HG02588 (cell line): ENCODE measurements around the gene NADK.
A peak's percentile ranks its signal among the peaks of the same experiment; 100 is the strongest.
"Not testable (repeated sequence)": the region's sequence is repeated elsewhere in the genome, so short reads cannot be mapped to it uniquely, and the experiment has no call there.

Experiments
- ATAC-seq: cut with Tn5 transposase; IDR thresholded peaks from one replicate; pipeline ENCODE4 v1.9.1; 2021; ENCODE audit warnings: mild to moderate bottlenecking, moderate library complexity; ENCODE audit not compliant: unreplicated experiment

NADK gene

DNA sequence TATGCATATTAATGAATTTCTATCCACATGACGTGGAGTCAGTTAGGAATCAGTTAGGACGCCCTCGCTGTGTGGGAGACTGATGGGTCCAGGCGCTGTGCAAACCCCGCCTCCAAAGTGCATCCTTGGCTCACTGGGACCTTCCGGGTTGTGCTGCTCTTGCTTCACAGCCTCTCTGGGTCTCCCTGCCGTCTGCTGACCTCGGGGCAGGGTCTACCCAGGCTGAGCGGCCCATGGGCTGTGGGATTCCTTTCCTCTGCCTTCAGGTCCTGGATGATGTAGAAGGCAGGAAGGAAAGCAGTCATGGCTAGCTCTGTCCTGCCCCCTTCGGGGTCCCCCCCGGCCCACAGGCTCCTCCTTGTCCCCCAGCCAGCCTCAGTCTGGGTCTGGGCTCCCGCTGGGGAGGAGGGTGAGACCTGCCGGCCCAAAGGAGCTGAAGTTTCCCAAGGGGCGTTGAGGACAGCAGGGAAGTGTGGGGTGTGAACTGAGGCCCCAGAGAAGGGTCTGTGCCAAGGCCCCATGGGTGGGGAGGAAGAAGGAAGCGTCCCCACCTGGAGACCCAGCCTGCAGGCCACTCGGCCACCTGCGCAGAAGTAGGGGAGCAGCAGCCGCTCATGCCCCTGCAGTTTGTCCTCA, 29.5 kb downstream of the NADK start:
- no peak for ATAC-seq

DNA sequence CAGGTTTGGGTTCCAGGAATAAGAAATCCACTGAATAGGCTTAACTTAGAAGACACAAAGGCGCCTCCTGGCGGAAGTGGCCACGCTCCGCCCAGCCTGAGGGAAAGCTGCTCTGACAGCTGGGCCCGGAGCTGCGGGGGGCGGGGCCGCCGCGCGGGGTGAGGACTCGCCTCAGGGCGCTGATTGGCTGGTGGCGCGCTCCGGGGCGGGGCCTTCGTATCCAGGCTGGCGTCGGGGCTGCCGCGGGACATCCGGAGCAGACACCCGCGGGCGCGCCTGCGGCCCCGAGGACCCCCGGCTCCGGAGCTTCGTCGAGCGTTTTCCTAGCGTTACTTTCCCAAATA, 31.7 kb downstream of the NADK start:
- ATAC-seq, result peak; percentile 78

DNA sequence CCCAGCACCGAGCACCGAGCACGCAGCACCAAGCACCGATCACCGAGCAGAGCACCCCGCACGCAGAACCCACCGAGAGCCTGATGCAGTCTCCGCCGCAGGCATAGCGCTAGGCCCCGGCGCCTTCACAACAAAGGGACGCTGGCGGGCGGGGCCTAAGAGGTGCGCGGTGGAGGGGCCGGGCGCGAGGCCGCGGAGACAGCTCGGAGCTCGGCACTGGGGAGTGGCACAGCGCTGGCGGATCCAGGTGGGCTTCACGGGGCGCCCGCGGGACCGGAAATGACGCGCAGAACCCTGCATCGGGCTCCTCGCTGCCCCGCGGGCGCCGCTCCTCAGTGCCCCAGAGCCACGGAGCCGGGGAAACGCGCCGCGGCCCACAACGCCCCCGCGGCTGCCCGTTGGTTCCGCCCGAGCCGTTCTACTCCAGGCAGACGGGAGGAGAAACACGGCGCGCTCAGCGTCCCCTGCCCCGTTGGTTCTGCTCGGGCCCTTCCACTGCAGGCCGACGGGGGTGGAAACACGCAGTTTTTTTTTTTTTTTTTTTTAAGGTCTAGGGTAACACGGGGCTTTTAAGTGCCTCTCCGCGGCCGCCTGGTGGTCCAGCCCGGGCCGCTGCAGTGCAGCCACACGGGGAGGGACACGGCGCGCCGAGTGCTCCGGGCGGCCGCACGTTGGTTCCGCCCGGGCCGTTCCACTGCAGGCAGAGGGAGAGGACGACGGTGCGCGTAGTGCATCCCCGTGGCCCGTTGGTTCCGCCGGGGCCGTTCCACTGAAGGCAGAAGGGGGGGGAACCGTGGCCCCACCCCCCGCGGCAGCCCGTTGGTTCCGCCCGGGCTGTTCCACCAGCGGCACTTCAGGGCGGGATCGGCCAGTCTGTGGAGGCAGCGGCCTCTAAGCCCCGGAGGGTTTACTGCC, 32.4 kb downstream of the NADK start:
- ATAC-seq, result peak; percentile 60

DNA sequence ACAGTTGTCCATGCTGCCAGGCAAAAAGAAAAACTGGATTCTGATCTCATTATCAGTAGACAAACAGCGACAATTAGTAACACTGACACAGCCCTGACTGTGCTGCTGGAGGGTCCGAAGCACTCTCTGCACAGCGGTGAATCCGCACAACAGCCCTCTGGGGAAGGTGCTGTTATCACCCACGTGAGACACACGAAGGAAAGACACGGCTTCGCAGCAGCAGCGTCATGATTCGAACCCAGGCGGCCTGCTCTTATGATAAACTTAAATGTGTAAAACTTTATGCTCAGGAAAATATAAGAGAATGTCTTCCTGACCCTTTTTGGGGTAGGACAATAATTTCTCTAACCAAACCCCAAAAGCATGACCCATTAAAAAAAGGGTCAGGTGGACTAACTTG, 35.7 kb downstream of the NADK start:
- ATAC-seq, result not testable (repeated sequence)

DNA sequence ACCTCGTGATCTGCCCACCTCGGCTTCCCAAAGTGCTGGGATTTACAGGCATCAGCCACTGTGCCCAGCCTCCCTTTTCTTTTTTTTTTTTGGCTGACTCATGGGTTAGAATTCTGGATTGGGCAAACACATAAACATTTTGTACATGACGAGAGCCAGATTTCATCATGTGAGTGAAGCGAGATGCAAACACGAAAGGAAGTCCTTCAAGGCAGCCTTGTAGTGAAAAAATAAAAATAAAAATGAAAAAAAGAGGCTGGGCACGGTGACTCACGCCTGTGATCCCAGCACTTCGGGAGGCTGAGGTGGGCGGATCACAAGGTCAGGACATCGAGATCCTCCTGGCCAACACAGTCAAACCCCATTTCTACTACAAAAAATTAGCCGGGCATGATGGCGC, 37.3 kb downstream of the NADK start:
- ATAC-seq, result not testable (repeated sequence)

DNA sequence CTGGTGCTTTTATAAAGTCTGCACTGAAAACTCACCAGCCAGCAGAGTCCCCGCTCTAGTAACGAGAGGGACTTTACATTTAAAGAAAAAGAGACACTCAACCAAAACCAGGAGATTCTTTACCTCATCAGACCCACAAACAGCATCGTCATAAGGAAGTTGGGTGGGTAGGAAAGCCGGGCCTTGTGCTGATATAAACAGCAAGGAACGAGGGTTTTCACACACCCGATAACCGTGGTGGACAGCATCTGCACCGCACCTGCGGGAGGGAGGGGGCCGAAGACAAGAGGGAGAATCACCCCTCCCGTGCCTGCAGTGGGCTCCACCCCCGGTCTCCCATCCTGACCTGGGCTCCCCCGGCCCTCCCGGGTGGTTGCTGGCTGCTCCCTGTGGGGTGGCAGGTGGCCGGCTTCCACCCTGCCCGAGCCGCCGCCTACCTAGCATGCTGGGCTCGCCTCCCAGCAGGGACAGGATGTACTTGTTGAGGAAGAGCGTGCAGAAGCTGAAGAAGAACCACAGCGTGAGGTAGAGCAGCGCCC, 39.4 kb downstream of the NADK start:
- not testable (repeated sequence) for ATAC-seq

DNA sequence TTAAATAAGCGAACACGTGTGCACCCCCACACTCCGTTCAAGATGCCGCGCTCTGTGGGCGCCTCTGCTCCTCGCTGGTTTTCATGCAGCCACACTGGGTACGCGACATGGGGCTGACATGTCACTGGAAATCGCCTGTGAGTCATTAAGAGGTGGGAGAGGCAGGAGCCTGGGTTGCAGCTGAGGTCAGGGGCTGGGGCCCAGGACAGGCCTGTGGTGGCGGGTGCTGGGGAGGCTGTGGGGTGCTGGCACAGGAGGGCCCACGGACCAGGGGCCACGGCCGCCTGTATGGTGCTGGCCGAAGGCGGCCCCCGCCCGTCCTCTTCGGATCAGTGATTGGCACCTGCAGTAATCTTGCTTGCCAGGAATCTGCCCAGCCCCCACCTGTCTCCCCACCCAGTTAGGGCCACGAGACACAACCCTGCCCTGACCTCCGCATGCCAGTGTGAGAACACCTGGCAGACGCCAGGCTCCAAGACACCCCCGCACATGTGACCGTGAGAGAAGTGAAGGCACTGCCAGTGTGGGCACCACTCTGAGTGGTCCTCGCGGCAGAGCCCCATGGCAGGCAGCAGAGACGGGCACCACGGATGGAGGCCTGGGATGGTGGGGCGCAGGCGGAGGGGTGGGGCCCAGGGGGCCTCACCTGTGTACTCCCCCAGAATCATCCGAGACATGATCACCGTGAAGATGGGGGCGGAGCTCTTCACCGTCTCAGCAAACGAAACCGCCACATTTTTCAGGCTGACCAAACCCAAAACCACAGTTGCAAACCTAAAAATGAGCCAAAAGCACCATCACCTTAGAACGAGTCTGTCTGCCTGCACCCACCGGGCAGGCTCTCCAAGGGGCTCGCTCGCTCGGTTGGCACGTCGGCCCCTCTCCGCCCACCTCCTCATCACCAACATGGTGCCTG, 40.3 kb downstream of the NADK start:
- ATAC-seq, result not testable (repeated sequence)

DNA sequence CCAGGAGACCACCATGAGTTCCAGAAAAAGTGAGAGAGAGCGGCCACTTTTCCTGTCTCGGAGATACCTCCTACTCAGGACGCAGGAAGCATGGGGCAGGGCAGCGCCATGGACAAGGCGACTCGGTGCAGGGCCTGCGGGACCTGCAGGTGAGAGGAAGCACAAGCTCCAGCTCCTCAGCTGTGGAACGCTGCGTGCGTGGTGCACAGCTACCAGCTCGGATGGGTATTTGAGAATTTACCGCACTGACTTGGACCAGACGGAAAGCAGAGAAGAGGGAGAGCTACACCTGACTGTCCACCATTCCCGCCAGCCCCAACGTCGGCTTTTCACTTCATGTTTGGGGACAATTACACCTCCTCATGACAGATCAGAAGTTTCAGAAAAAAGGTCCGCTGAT, 45.9 kb downstream of the NADK start:
- no peak for ATAC-seq

DNA sequence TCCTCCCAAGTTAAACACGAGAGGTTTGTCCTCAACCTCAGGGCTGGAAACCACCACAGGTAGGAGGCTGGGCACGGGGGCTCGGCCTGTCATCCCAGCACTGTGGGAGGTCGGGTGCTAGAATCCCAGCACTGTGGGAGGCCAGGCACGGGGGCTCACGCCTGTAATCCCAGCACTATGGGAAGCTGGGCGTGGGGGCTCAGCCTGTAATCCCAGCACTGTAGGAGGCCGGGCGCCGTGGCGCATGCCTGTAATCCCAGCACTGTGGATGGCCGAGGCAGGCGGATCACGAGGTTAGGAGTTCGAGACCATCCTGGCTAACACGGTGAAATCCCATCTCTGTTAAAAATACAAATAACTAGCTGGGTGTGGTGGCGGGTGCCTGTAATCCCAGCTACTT, 47.4 kb downstream of the NADK start:
- no peak for ATAC-seq

DNA sequence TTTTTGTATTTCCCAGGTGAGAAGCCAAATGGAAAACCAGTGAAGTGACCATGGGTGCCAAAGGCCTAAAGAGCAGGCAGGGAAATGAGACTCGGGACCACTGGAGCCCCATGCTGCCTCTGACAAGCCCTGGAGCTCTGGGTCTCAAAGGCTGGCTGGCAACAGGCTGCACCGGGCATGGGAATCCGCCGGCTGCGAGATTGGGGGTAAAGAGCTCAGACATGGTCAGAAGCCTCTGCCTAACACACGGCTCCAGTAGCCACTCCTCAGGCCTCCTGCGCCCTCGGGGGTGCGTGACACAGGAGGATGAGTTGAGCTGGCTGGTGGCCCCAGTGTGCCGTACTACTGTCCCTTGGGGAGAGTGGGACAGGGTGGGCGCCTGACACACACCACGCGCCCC, 48.0 kb downstream of the NADK start:
- not testable (repeated sequence) for ATAC-seq

DNA sequence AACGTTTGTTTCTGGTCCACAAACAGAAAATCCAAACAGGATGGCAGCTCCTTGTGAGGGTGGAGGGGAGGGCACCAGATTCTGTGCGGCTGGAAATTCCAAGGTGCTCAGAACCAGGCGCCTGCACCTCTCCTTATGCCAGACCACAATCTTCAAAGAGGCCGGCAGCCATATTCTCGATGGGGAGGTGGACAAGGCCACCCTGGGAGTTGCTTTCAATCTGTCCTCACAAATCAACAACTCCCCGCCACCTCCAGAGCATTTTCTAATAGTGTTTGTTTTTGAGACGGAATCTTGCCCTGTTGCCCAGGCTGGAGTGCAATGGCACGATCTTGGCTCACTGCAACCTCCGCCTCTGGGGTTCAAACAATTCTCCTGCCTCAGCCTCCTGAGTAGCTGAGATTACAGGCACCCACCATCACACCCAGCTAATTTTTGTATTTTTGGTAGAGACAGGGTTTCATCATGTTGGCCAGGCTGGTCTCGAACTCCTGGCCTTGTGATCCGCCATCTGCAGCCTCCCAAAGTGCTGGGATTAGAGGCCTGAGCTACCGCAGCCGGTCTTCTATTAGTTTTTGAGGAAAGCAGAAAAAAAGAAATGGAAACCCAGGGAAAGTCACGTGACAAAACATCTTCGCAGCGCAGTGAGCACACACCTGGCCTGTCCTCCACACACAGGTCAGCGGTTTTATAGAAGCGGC, 49.0 kb downstream of the NADK start:
- not testable (repeated sequence) for ATAC-seq

DNA sequence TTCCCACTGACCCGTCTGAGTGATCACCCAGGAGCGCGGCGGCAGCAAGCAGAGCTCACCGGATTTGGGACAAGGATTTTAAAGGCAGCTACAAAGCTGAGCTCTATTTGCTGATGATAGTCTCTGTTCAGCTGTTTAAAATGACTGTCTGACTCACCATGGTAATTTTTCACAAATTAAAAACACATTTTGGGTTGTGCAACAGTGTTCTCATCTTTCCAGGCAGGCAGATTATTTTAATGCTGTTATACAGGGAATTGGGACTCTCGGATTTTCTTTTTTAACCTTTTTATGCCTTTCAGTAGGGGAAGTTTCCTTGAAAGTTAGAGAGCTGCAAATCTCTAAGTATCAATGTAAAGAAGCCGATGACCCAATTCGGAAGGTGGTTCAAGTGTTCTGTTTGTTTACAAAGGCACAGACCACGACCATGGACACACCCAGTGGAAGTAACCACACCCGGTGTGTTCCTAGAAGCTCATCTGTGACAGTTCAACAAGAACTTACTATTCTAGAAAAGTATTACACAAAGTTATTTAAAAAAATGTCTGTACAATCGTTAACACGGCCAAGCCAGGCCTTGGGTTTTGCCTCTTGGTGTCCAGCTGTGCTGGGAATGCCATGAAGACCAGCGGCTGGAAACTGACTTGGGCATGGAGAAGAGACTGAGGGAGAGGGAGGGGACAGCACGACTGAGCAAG, 49.8 kb downstream of the NADK start:
- not testable (repeated sequence) for ATAC-seq

DNA sequence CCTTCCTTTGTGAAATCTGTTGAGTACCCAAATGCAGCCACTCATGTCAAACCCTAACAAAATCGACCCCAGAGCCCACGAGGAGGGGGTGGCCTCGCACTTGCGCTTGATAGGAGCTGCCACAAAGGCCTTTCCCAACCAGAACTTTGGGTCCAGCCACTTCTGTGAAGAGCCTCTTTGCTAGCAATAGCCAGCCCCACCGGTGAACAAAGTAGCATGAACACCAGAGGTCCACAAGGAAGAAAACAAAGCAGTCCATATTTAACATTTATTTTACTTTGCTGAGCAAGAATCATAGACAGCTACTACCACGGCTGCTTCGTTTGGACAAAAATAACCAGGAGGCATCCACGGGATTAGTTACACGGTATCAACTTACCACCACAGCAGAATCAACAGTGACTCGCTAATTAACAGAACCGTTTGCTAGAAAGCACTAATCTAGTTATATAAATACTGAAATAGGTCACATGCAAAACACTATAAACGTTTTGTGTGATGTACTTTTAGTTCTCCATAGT, 51.1 kb downstream of the NADK start:
- ATAC-seq, result not testable (repeated sequence)

DNA sequence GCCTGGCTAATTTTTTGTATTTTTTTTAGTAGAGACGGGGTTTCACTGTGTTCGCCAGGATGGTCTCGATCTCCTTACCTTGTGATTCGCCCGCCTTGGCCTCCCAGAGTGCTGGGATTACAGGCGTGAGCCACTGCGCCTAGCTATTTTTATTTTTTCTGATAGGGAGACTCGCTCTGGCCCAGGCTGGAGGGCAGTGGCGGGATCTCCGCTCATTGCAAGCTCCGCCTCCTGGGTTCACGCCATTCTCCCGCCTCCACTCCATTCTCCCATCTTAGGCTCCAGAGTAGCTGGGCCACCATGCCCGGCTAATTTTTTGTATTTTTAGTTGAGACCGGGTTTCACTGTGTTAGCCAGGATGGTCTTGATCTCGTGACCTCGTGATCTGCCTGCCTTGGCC, 52.2 kb downstream of the NADK start:
- ATAC-seq, result not testable (repeated sequence)

DNA sequence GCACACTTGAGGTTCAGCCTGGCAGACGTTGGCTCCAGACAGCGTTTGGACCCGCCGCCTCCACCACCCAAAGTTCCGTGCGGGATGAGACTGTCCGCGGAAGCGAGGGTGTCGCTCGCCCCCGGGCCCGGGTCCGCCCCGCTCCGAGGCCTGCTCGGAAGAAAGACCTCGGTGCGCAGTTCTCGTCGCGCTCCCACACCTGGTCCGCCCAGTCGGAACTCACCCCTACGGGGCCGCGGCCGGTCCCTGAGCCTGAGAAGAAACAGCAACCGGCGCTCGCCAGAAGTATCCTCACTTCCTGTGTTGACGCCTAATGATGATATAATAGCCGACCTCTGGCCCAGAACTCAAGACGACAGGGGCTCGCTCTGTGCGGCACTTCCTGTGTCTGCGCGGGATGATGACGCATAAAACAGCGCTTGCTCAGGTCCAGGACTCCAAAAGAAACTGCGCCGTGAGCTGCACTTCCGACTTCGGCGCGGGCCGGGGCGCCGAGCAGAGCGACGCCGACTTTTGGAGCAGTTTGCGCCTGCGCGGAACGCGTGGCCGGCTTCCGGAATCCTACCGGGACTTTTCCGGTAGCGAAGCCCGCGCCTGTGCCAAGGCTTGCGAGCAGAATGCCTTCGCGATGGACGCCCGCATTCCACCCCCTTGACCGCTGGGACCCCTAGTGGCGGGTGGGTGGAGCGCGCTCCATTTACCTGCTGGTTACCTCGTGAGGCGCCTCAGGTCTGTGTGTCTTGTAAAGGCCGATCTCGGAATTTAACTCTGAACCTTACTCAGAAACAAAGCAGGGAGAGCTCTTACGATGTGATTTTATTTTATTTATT, 54.0 kb downstream of the NADK start, which contains the start of gene CDK11A:
Gene CDK11A (minus strand): TSS at position 323 of the 830 bp plus-strand sequence. CDS start 1,539 bp downstream, outside the sequence.
- ATAC-seq, result peak; percentile 91

DNA sequence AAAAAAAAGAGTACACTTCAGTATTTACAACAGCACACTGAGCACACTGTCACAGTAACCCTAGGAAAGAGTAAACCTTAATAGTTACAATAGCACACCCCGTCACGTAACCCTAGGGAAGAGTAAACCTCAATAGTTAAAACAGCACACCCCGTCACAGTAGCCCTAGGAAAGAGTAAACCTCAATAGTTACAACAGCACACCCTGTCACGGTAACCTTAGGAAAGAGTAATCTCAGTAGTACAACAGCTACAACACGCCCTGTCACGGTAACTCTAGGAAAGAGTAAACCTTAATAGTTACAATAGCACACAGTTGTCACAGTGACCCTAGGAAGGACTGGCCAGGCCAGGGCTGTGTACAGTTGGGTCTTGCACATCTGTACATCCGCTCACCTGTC, 57.1 kb downstream of the NADK start:
- ATAC-seq, result no peak

DNA sequence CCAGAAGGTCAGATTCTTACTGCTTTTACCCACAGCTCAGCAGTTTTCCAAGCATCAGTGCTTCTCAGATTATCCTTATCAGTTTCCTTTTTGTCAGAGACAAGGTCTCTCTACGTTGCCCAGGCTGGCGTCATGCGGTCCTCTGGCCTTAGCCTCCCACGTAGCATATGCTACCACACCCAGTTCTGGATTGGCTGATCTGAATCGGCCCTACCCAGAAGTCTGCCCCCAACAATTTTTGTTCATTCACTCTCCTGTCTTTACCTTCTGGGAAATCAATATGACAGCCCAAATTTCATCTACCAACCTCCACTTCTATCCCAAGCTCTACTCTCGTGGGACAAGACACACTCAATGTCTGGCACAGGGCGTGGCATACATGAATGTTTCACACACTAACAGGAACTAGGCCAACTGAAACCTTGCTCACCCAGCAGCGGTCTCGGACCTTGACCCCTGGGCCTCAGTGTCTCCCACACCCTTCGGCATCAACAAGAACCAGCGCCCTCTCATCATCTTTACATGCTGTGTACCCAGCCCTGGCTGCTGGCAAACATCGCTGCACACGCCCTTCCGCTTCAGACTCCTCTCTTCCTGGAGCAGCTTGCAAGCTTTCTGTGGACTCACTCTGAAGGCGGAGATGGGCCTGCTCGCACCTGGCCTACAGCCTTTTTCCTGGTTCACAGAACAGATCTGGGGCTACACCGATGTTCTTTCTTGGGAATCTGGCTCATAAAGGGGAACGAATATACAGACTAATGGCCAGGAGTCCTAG, 63.0 kb downstream of the NADK start:
- not testable (repeated sequence) for ATAC-seq

DNA sequence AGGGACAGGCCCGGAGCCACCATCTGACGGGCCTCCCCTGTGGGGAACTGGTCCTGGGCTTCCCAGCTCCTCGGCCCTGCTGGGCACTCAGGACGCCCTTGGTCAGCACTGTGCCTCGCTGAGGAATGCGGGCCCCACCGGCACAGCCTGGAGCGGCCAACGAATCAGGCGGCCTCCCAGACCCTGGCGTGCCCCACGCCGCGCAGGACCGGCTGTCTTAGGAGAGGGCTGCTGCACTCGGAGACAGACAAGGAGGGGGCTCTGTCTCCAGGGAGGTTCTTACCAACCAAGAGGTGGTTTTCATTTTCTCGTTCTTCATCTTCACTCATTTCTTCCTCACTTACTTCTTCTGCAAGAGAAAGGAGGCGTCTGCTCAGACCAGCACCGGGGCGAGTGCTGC, 70.4 kb downstream of the NADK start:
- ATAC-seq, result not testable (repeated sequence)
